SU-DHL-6 (cell line): ENCODE data around the gene IQSEC3.

ENCODE experiments used
- CTCF ChIP-seq: fragments of 200-600 bp; sonication (generic); IDR thresholded peaks from one replicate; pipeline ENCODE4 v1.5.1; 2017; ENCODE audit warnings: antibody characterized with exemption, mild to moderate bottlenecking, low read length, moderate library complexity; ENCODE audit not compliant: insufficient read depth, poor library complexity, severe bottlenecking
- EZH2phosphoT487 ChIP-seq: fragments of 200-600 bp; sonication (generic), shearing (Covaris generic); conservative IDR thresholded peaks from 2 replicates; pipeline ENCODE4 v1.6.1; 2018; ENCODE audit warnings: mild to moderate bottlenecking, antibody characterized with exemption, low read length, moderate library complexity, mixed read lengths

GRCh38 chr12:168763-169525 lies 102.4 kb downstream of the IQSEC3 start:
- no peak for TF ChIP-seq CTCF
- no peak for TF ChIP-seq EZH2phosphoT487
